GM23248 (cell line): Measurements from ENCODE around the gene ANGPTL2. TPM values are rescaled to one million over a fixed set of nuclear protein-coding genes. Genes with fewer than 3 reads are reported as not detected.

Experiments
- DNase-seq: peaks from one replicate; pipeline ENCODE4 v3.0.0-alpha.2; 2015
- H2AFZ ChIP-seq: fragments of 200-600 bp; sonication (generic); 2 replicates; pipeline ENCODE4 v1.6.1; 2016; ENCODE audit warnings: antibody characterized with exemption
- H3F3A ChIP-seq: fragments of 200-600 bp; sonication (generic); 2 replicates; pipeline ENCODE4 v1.6.1; 2016; ENCODE audit warnings: mild to moderate bottlenecking, antibody characterized with exemption, mixed run types; ENCODE audit not compliant: insufficient read depth
- H3K27ac ChIP-seq: fragments of 200-600 bp; sonication (generic); 2 replicates; pipeline ENCODE4 v1.5.1; 2016; ENCODE audit warnings: mild to moderate bottlenecking
- H3K27me3 ChIP-seq: fragments of 200-600 bp; sonication (generic); replicated peaks from 2 replicates; pipeline ENCODE4 v1.6.1; 2016; ENCODE audit warnings: mild to moderate bottlenecking; ENCODE audit not compliant: insufficient read depth
- H3K36me3 ChIP-seq: fragments of 200-600 bp; sonication (generic); 2 replicates; pipeline ENCODE4 v1.6.1; 2016; ENCODE audit warnings: low read depth, mild to moderate bottlenecking
- H3K4me1 ChIP-seq: fragments of 200-600 bp; sonication (generic); 2 replicates; pipeline ENCODE4 v1.6.1; 2016; ENCODE audit warnings: mild to moderate bottlenecking; ENCODE audit not compliant: insufficient read depth
- H3K4me2 ChIP-seq: fragments of 200-600 bp; sonication (generic); one replicate; pipeline ENCODE4 v1.6.1; 2016; ENCODE audit warnings: mild to moderate bottlenecking; ENCODE audit not compliant: unreplicated experiment
- H3K4me3 ChIP-seq: fragments of 200-600 bp; sonication (generic); 2 replicates; pipeline ENCODE4 v1.5.1; 2016; ENCODE audit warnings: mild to moderate bottlenecking
- H3K79me2 ChIP-seq: fragments of 200-600 bp; sonication (generic); 2 replicates; pipeline ENCODE4 v1.6.1; 2016; ENCODE audit warnings: mild to moderate bottlenecking; ENCODE audit not compliant: insufficient read depth
- H3K9ac ChIP-seq: fragments of 200-600 bp; sonication (generic); 2 replicates; pipeline ENCODE4 v1.6.1; 2016; ENCODE audit warnings: mild to moderate bottlenecking
- H3K9me2 ChIP-seq: fragments of 200-600 bp; sonication (generic); 2 replicates; pipeline ENCODE4 v1.6.1; 2016; ENCODE audit warnings: mixed run types, mild to moderate bottlenecking, moderate library complexity; ENCODE audit not compliant: insufficient read depth
- H3K9me3 ChIP-seq: fragments of 200-600 bp; sonication (generic); one replicate; pipeline ENCODE4 v1.6.1; 2017; ENCODE audit warnings: low read depth
- H4K20me1 ChIP-seq: fragments of 200-600 bp; sonication (generic); 2 replicates; pipeline ENCODE4 v1.6.0; 2016; ENCODE audit not compliant: insufficient read depth
- EZH2 ChIP-seq: fragments of 200-600 bp; sonication (generic); IDR thresholded peaks from 2 replicates; pipeline ENCODE4 v1.6.1; 2018; ENCODE audit warnings: antibody characterized with exemption, mild to moderate bottlenecking; ENCODE audit not compliant: insufficient read depth, poor library complexity, severe bottlenecking
- EZH2phosphoT487 ChIP-seq: fragments of 200-600 bp; sonication (generic); IDR thresholded peaks from 2 replicates; pipeline ENCODE4 v1.6.1; 2018; ENCODE audit warnings: antibody characterized with exemption, moderate library complexity, mild to moderate bottlenecking, low read depth; ENCODE audit not compliant: insufficient read depth
- WGBS, 2 experiments: methylation state at CpG; one replicate each; pipeline ENCODE4 v1.1.6; 2015 to 2017; ENCODE audit warnings: low lambda C conversion rate in 2 of 2, low coverage in 1 of 2; ENCODE audit errors: missing lambda C conversion rate in 2 of 2; 5-methylcytosine and 5-hydroxymethylcytosine counted together
- in situ Hi-C: fragments of 300-500 bp; cut with MboI; formaldehyde crosslinking; loops from 2 replicates; pipeline ENCODE4 v1.15.0; 2020
- polyA plus RNA-seq: library from polyadenylated mRNA; unstranded; fragments of >200 nt; fragmentation: Nextera tagmentation; extraction: Ambion mirVana; gene quantifications from 2 replicates; pipeline ENCODE4 v1.2.1, GENCODE V29; 2016
- total RNA-seq: library from RNA; depleted of rRNA; stranded (reverse); fragments of >200 nt; shearing (Covaris generic); gene quantifications from 2 replicates; pipeline ENCODE4 v1.2.3, GENCODE V29; 2014

Gene ANGPTL2
- total and polyA plus RNA-seq, 2 experiments from 2014 or later: 8.8 to 12.3 TPM

- DNase-seq: no peak
- no peaks in the 10 kb centered on the region for H4K20me1 ChIP-seq
- H3F3A ChIP-seq: no peaks in the 10 kb centered on the region
- no peak overlapping the region for H2AFZ ChIP-seq
- in situ Hi-C loops: no loop called here
- H3K9ac ChIP-seq: no peak overlapping the region
- no peak overlapping the region for H3K27ac ChIP-seq
- H3K36me3 ChIP-seq: no peaks in the 10 kb centered on the region
- no peaks in the 10 kb centered on the region for H3K9me2 ChIP-seq
- H3K4me1 ChIP-seq: no peaks in the 10 kb centered on the region
- 86 to 88% methylated on average over 17 of the region's 17 CpGs for WGBS, 2 experiments
- no peak overlapping the region for H3K4me3 ChIP-seq
- no peak overlapping the region for H3K4me2 ChIP-seq
- H3K27me3 ChIP-seq: no peaks in the 10 kb centered on the region
- no peaks in the 10 kb centered on the region for H3K9me3 ChIP-seq
- TF ChIP-seq EZH2phosphoT487 (no peak), EZH2 (no peak)
- H3K79me2 ChIP-seq: no peaks in the 10 kb centered on the region
Measured at GRCh38 chr9:127093319-127094020, 29.0 kb downstream of the ANGPTL2 start.

GRCh38 chr9:127092041-127092608, 30.3 kb downstream of the ANGPTL2 start:
- WGBS, 2 experiments: 94 to 96% methylated on average over 11 of the region's 11 CpGs
- Histone ChIP-seq H3K27me3 (no peaks in the 10 kb centered on the region), H3K4me1 (no peaks in the 10 kb centered on the region), H3K4me2 (no peak overlapping the region), H3K9me3 (no peaks in the 10 kb centered on the region), H3K27ac (no peak overlapping the region), H3K9ac (no peak overlapping the region), H2AFZ (no peak overlapping the region), H3K9me2 (no peaks in the 10 kb centered on the region), H3K79me2 (no peaks in the 10 kb centered on the region), H3F3A (no peaks in the 10 kb centered on the region), H3K4me3 (no peak overlapping the region), H3K36me3 (no peaks in the 10 kb centered on the region; the same call in 1 of the 2 replicates), H4K20me1 (no peaks in the 10 kb centered on the region)
- no peak for DNase-seq
- TF ChIP-seq EZH2phosphoT487: no peak
- no peak for TF ChIP-seq EZH2
- in situ Hi-C loops: no loop called here

GRCh38 chr9:127091526-127091925, 30.9 kb downstream of the ANGPTL2 start:
- Histone ChIP-seq H3K4me2 (no peak overlapping the region), H3F3A (no peaks in the 10 kb centered on the region), H2AFZ (no peak overlapping the region), H3K79me2 (no peaks in the 10 kb centered on the region), H3K9me3 (no peaks in the 10 kb centered on the region), H4K20me1 (no peaks in the 10 kb centered on the region), H3K27ac (no peak overlapping the region), H3K36me3 (no peaks in the 10 kb centered on the region; the same call in 1 of the 2 replicates), H3K9ac (no peak overlapping the region), H3K4me1 (no peaks in the 10 kb centered on the region), H3K9me2 (no peaks in the 10 kb centered on the region), H3K4me3 (no peak overlapping the region), H3K27me3 (no peaks in the 10 kb centered on the region)
- in situ Hi-C loops: no loop called here
- DNase-seq: no peak
- TF ChIP-seq EZH2 (no peak), EZH2phosphoT487 (no peak)
- 92 to 93% methylated on average over 13 of the region's 13 CpGs for WGBS, 2 experiments

- H3K36me3 ChIP-seq: no peaks in the 10 kb centered on the region; the same call in 1 of the 2 replicates
- TF ChIP-seq EZH2phosphoT487 (no peak), EZH2 (no peak)
Measured at GRCh38 chr9:127090341-127090985, 32.0 kb downstream of the ANGPTL2 start.

More at GRCh38 chr9:127090341-127090985, 32.0 kb downstream of the ANGPTL2 start:
- Histone ChIP-seq H3K27ac (no peak overlapping the region), H3K9ac (no peak overlapping the region), H3K4me1 (no peaks in the 10 kb centered on the region), H3K27me3 (no peaks in the 10 kb centered on the region), H4K20me1 (no peaks in the 10 kb centered on the region), H3F3A (no peaks in the 10 kb centered on the region), H3K4me2 (no peak overlapping the region), H3K9me2 (no peaks in the 10 kb centered on the region), H3K9me3 (no peaks in the 10 kb centered on the region), H3K4me3 (no peak overlapping the region), H2AFZ (no peak overlapping the region), H3K79me2 (no peaks in the 10 kb centered on the region)
- no peak for DNase-seq
- in situ Hi-C loops: no loop called here
- WGBS, 2 experiments: 74 to 87% methylated on average over 6 of the region's 6 CpGs
